Activated CD4-positive, alpha-beta T cell treated with anti-CD3 and anti-CD28 coated beads, Interleukin-2, amount 10 ng/mL, durations not matched to agents 7 days and 5 days (primary cell): ENCODE results near the gene PUSL1. TPM values are rescaled to one million over a fixed set of nuclear protein-coding genes. Genes with fewer than 3 reads are reported as not detected.
A peak's percentile ranks its signal among the peaks of the same experiment; 100 is the strongest.

Experiments
- CTCF ChIA-PET: fragments of 350-600 bp; sonication (Branson Sonifier 250); formaldehyde crosslinking; loops from one replicate; lab custom pipeline; 2021; ENCODE audit warnings: antibody characterized with exemption; lab: Charles Lee
- POLR2A ChIA-PET: fragments of 350-600 bp; sonication (Branson Sonifier 250); formaldehyde crosslinking; loops from one replicate; lab custom pipeline; 2021; ENCODE audit warnings: antibody characterized with exemption; lab: Charles Lee
- DNase-seq: peaks from one replicate; pipeline ENCODE4 v3.0.0-alpha.2; 2020
- H3K27ac Mint-ChIP-seq: one replicate; pipeline ENCODE4 v1.8.0; 2021; ENCODE audit warnings: mild to moderate bottlenecking, moderate library complexity, mixed read lengths
- H3K27me3 Mint-ChIP-seq: one replicate; pipeline ENCODE4 v1.8.0; 2021; ENCODE audit warnings: mixed read lengths
- H3K36me3 Mint-ChIP-seq: one replicate; pipeline ENCODE4 v1.8.0; 2021; ENCODE audit warnings: low read depth, mixed read lengths
- H3K4me1 Mint-ChIP-seq: one replicate; pipeline ENCODE4 v1.8.0; 2021; ENCODE audit warnings: mixed read lengths
- H3K4me3 Mint-ChIP-seq: one replicate; pipeline ENCODE4 v1.8.0; 2021; ENCODE audit warnings: mild to moderate bottlenecking, moderate library complexity, mixed read lengths
- H3K9me3 Mint-ChIP-seq: one replicate; pipeline ENCODE4 v1.8.0; 2021; ENCODE audit warnings: mixed read lengths
- total RNA-seq, 2 experiments: library from RNA; stranded (reverse); gene quantifications; one replicate each; pipeline ENCODE4 v1.2.3, GENCODE V29; 2021

PUSL1 gene
- total RNA-seq, 2 experiments from 2014 or later: 18.9 to 24.4 TPM

GRCh38 chr1:1270813-1271212, 37.6 kb upstream of the PUSL1 start:
- ChIA-PET CTCF (interaction anchor here (0.6 to 1.8 kb wide), 3 partner anchors 13 to 308 kb away, joined by 3 to 6 read pairs (median 6); no protein-coding TSS in a partner anchor), POLR2A (no interaction called here)
- peaks cover 41% of the 10 kb centered on the region for H3K36me3 Mint-ChIP-seq
- H3K4me1 Mint-ChIP-seq: peaks cover 38% of the 10 kb centered on the region
- DNase-seq: no peak
- H3K9me3 Mint-ChIP-seq: no peaks in the 10 kb centered on the region
- no peaks in the 10 kb centered on the region for H3K27me3 Mint-ChIP-seq
- peak overlapping the region; percentile 68 for H3K27ac Mint-ChIP-seq
- H3K4me3 Mint-ChIP-seq: peak overlapping the region; percentile 88

DNA sequence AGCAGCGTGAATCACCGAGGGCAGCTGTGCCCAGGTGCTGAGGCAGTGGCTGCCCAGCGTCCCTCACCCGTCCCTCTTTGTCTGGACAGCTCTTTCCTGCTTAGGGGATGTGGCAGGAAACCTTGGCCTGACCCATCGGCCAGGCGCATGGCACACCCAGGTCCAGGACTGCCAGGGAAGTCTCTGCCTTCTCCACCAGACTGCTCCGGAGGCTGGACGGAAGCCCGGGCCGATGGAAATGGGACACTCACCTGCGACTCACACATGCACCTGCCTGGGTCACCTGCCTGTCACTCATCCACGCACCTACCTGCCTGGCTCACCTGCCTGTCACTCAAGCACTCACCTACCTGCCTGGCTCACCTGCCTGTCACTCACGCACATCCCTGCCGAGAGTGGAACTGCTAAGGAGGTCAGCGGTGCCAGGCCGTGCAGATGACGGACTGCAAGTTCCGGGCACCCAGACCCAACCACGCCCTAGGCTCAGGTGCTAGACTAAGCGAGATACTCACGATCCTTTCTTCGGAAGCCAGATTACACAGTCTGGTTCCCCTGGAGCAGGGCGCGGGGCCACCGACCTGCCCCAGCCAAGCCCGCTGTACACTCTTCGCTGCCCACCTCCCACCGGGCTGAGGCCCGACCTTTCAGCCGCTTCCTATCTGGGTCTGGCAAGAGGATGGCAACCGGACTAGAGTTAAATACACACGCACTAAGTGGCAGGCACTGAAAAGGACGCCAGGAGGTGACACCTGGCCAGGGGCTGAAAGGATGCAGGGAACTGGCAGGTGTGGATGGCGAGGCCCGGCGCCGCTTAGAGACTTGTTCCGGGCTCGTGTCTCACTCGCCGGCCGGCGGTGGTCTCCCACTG, 35.8 kb upstream of the PUSL1 start:
- POLR2A ChIA-PET: no interaction called here
- Mint-ChIP-seq H3K27me3 (no peaks in the 10 kb centered on the region), H3K36me3 (peaks cover 35% of the 10 kb centered on the region), H3K4me3 (peak overlapping the region; percentile 88), H3K27ac (peak overlapping the region; percentile 86), H3K4me1 (peaks cover 39% of the 10 kb centered on the region), H3K9me3 (no peaks in the 10 kb centered on the region)
- CTCF ChIA-PET: interaction anchor here (0.6 to 1.3 kb wide), 3 partner anchors 19 to 192 kb away, joined by 3 read pairs; no protein-coding TSS in a partner anchor
- DNase-seq: peak; percentile 21

DNA sequence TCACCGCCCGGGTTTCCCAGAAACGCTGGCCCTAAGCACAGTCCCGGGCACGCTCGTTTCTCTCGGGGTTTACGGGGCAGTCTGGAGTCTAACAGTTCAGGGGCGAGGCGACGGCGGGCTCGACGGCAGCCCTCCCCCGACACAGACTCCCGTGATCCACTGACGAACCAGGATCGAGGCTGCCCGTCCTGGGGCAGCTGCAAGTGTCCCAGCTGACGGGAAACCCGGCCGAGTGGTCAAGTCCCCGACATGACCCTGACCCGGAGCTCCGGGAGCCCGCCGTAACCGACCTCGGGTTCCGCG, 35.2 kb upstream of the PUSL1 start:
- no peak for DNase-seq
- peak overlapping the region; percentile 88 for H3K4me3 Mint-ChIP-seq
- peak overlapping the region; percentile 86 for H3K27ac Mint-ChIP-seq
- CTCF ChIA-PET: interaction anchor here (1.0 to 1.7 kb wide), 4 partner anchors 9 to 152 kb away, joined by 3 to 4 read pairs (median 4); no protein-coding TSS in a partner anchor
- no peaks in the 10 kb centered on the region for H3K9me3 Mint-ChIP-seq
- no peaks in the 10 kb centered on the region for H3K27me3 Mint-ChIP-seq
- POLR2A ChIA-PET: no interaction called here
- peaks cover 39% of the 10 kb centered on the region for H3K4me1 Mint-ChIP-seq
- peaks cover 32% of the 10 kb centered on the region for H3K36me3 Mint-ChIP-seq

DNA sequence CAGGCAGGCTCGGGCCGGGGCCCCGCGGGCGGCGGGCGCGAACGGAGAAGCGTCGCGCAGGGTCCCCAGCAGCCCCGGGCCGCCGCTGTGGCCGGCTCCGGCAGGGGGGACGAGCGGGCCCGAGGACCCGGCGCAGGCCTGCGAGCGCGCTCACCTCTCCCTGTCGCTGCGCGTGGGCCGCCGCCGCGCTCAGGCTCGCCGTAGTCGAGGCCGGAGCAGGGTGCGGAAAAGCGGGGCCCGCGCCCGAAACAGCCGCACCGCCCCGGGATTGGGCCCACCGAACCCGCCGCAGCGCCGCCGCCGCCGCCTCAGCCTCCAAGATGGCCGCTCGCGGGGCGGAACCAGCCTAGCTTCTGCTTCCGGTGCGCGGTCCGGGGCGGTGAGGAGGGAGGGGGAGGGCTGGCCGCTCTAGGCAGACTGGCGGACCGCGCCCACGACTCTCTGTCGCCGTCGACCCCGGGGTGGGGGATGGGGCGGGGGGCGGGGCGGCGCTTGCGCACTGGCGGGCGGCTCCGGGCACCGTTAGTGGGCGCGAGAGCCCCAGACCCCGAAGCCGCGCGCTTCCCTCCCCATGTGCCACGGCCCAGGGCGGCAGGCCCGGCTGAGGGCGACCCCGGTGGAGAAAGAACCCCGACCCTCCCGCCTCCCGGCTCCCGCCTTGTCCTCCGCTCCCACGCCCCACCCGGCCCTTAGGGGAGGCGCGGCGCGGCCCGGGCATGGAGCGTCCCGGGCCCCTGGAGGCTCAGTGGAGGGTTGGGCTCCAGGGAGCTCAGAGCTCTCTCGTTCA, 34.7 kb upstream of the PUSL1 start, which contains the start of gene UBE2J2:
TSS of gene UBE2J2 (minus strand) at position 343 of the 787 bp plus-strand sequence. CDS start 5,862 bp downstream, outside the sequence.
- peak within 1 kb of the TSS; percentile 88 for H3K4me3 Mint-ChIP-seq

GRCh38 chr1:1274299-1274930, 34.0 kb upstream of the PUSL1 start:
- peaks cover 39% of the 10 kb centered on the region for H3K4me1 Mint-ChIP-seq
- peak overlapping the region; percentile 57 for H3K27ac Mint-ChIP-seq
- H3K4me3 Mint-ChIP-seq: peak overlapping the region; percentile 69
- H3K27me3 Mint-ChIP-seq: no peaks in the 10 kb centered on the region
- ChIA-PET POLR2A (no interaction called here), CTCF (interaction anchor here (0.6 to 1.7 kb wide), 4 partner anchors 8 to 587 kb away, joined by 3 to 4 read pairs (median 4); no protein-coding TSS in a partner anchor)
- peaks cover 29% of the 10 kb centered on the region for H3K36me3 Mint-ChIP-seq
- H3K9me3 Mint-ChIP-seq: no peaks in the 10 kb centered on the region
- no peak for DNase-seq

More for the DNA sequence above, 34.7 kb upstream of the PUSL1 start, which contains the start of gene UBE2J2:
- ChIA-PET CTCF (interaction anchor here (0.6 to 1.7 kb wide), 5 partner anchors 9 to 587 kb away, joined by 3 to 4 read pairs (median 4); no protein-coding TSS in a partner anchor), POLR2A (no interaction called here)
- H3K27me3 Mint-ChIP-seq: no peaks in the 10 kb centered on the region
- H3K4me1 Mint-ChIP-seq: peaks cover 39% of the 10 kb centered on the region
- H3K36me3 Mint-ChIP-seq: peaks cover 31% of the 10 kb centered on the region
- peak; percentile 94 for DNase-seq
- H3K27ac Mint-ChIP-seq: peak within 1 kb of the TSS; percentile 86
- H3K9me3 Mint-ChIP-seq: no peaks in the 10 kb centered on the region

DNA sequence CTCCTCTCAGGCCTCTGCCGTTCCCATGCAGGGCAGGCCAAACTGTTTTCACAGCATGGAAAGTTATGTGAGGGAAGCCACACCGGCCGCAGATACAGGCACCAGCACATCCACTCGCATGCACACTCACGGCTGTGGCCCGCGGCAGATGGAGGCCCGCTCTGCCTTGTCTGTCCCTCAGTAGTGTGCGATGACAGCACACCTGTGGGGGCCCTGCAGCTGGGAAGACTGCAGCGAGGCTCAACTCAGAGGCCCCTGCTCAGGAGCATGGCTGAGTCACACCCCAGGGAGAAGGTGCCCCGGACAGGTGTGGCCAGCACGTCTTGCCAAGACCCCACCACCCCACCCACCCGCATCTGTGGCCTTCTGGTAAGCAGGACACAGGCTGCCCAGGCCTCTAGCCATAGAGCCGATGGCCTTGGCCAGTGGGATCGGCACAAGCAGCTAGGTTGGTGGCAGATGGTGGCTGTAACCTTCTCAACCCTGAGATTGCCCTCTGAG, 33.4 kb upstream of the PUSL1 start:
- Mint-ChIP-seq H3K27ac (no peak overlapping the region), H3K27me3 (no peaks in the 10 kb centered on the region), H3K9me3 (no peaks in the 10 kb centered on the region), H3K4me3 (peak overlapping the region; percentile 69), H3K4me1 (peaks cover 35% of the 10 kb centered on the region), H3K36me3 (peaks cover 26% of the 10 kb centered on the region)
- DNase-seq: no peak
- ChIA-PET CTCF (interaction anchor here (1.7 kb wide), 1 partner anchor 7 kb away, joined by 4 read pairs; no protein-coding TSS in a partner anchor), POLR2A (no interaction called here)

- Mint-ChIP-seq H3K9me3 (no peaks in the 10 kb centered on the region), H3K27ac (peak overlapping the region; percentile 38), H3K4me3 (peak overlapping the region; percentile 33), H3K4me1 (peaks cover 26% of the 10 kb centered on the region), H3K27me3 (no peaks in the 10 kb centered on the region), H3K36me3 (peaks cover 17% of the 10 kb centered on the region)
- ChIA-PET CTCF (no interaction called here), POLR2A (no interaction called here)
- no peak for DNase-seq
Observed at GRCh38 chr1:1275836-1276235, 32.6 kb upstream of the PUSL1 start.

DNA sequence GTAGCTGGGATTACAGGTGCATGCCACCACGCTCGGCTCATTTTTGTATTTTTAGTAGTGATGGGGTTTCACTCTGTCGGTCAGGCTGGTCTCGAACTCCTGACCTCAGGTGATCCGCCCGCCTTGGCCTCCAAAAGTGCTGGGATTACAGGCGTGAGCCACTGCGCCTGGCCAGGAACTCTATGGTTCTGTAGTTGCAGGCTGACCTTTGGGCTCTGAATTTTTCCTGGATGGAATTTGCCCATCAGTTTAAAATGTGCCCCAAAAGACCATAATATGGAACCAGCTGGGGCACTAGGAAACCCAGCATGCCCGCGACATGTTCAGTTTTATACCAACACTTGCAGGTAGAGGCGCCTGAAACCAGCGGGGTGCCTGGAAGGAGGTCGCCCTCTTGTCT, 29.8 kb upstream of the PUSL1 start:
- CTCF ChIA-PET: interaction anchor here (0.6 to 1.8 kb wide), 3 partner anchors 12 to 244 kb away, joined by 3 to 6 read pairs (median 3); no protein-coding TSS in a partner anchor
- Mint-ChIP-seq H3K4me1 (peaks cover 6% of the 10 kb centered on the region), H3K4me3 (no peak overlapping the region), H3K27ac (no peak overlapping the region), H3K9me3 (no peaks in the 10 kb centered on the region), H3K27me3 (no peaks in the 10 kb centered on the region), H3K36me3 (no peaks in the 10 kb centered on the region)
- no peak for DNase-seq
- POLR2A ChIA-PET: interaction anchor here (0.6 kb wide), 1 partner anchor 284 kb away, joined by 13 read pairs; no protein-coding TSS in a partner anchor

- Mint-ChIP-seq H3K27me3 (no peaks in the 10 kb centered on the region), H3K27ac (no peak overlapping the region)
- CTCF ChIA-PET: interaction anchor here (1.8 kb wide), 1 partner anchor 12 kb away, joined by 6 read pairs; no protein-coding TSS in a partner anchor
Observed at GRCh38 chr1:1279028-1279427, 29.4 kb upstream of the PUSL1 start.

GRCh38 chr1:1280782-1281481, 27.5 kb upstream of the PUSL1 start:
- no peaks in the 10 kb centered on the region for H3K36me3 Mint-ChIP-seq
- H3K9me3 Mint-ChIP-seq: no peaks in the 10 kb centered on the region
- no peaks in the 10 kb centered on the region for H3K4me1 Mint-ChIP-seq
- no peak for DNase-seq
- no peaks in the 10 kb centered on the region for H3K27me3 Mint-ChIP-seq
- POLR2A ChIA-PET: no interaction called here
- H3K27ac Mint-ChIP-seq: no peak overlapping the region
- H3K4me3 Mint-ChIP-seq: no peak overlapping the region
- CTCF ChIA-PET: interaction anchor here (1.7 to 2.5 kb wide), 2 partner anchors 11 to 158 kb away, joined by 5 to 6 read pairs; no protein-coding TSS in a partner anchor

More at GRCh38 chr1:1279028-1279427, 29.4 kb upstream of the PUSL1 start:
- no peak for DNase-seq
- Mint-ChIP-seq H3K36me3 (no peaks in the 10 kb centered on the region), H3K4me1 (peaks cover 6% of the 10 kb centered on the region), H3K9me3 (no peaks in the 10 kb centered on the region), H3K4me3 (no peak overlapping the region)
- POLR2A ChIA-PET: no interaction called here

GRCh38 chr1:1281533-1282321, 26.7 kb upstream of the PUSL1 start:
- Mint-ChIP-seq H3K9me3 (no peaks in the 10 kb centered on the region), H3K4me1 (no peaks in the 10 kb centered on the region), H3K27me3 (no peaks in the 10 kb centered on the region), H3K36me3 (no peaks in the 10 kb centered on the region), H3K4me3 (no peak overlapping the region), H3K27ac (no peak overlapping the region)
- DNase-seq: no peak
- ChIA-PET POLR2A (no interaction called here), CTCF (interaction anchor here (0.6 to 2.5 kb wide), 3 partner anchors 8 to 284 kb away, joined by 3 to 6 read pairs (median 4); partner anchors contain the start of gene UBE2J2)
